CD14-positive monocyte (primary cell): ENCODE data around the gene SEMA4A. TPM values are rescaled to one million over a fixed set of nuclear protein-coding genes. Genes with fewer than 3 reads are reported as not detected.

Source experiments
- DNase-seq, 3 donors: peaks; one replicate each; pipeline ENCODE4 v3.0.0-alpha.2; 2011 to 2022
- H2AFZ ChIP-seq: 2 replicates; pipeline ENCODE4 v1.6.0; 2012; ENCODE audit warnings: mild to moderate bottlenecking, low read depth, low read length, inconsistent platforms; ENCODE audit not compliant: insufficient read depth, poor library complexity, severe bottlenecking
- H3K27ac ChIP-seq, 2 donors: 1 replicate in 1 of 2; 2 replicates in 1 of 2; pipeline ENCODE4 v1.5.1; 2012 to 2013; ENCODE audit warnings: low read length in 2 of 2, control low read depth in 1 of 2, inconsistent platforms in 1 of 2, low read depth in 1 of 2, mild to moderate bottlenecking in 1 of 2
- H3K27me3 ChIP-seq, 2 donors: one replicate each; pipeline versions ENCODE4 v1.6.0 to v1.6.1; 2011 to 2013; ENCODE audit warnings: low read length in 2 of 2; ENCODE audit not compliant: control insufficient read depth in 2 of 2, insufficient read depth in 2 of 2
- H3K36me3 ChIP-seq, 2 donors: replicated peaks in 1 of 2; 1 replicate in 1 of 2; 2 replicates in 1 of 2; pipeline versions ENCODE4 v1.5.1 to v1.6.1; 2012 to 2013; ENCODE audit warnings: low read length in 2 of 2, control low read depth in 1 of 2, inconsistent platforms in 1 of 2, mild to moderate bottlenecking in 1 of 2; ENCODE audit not compliant: insufficient read depth in 2 of 2, control insufficient read depth in 1 of 2
- H3K4me1 ChIP-seq, 2 donors: 1 replicate in 1 of 2; 2 replicates in 1 of 2; pipeline versions ENCODE4 v1.5.1 to v1.6.1; 2012 to 2013; ENCODE audit warnings: low read length in 2 of 2, control low read depth in 1 of 2, inconsistent platforms in 1 of 2, mild to moderate bottlenecking in 1 of 2, moderate library complexity in 1 of 2; ENCODE audit not compliant: insufficient read depth in 2 of 2, control insufficient read depth in 1 of 2
- H3K4me2 ChIP-seq: replicated peaks from 2 replicates; pipeline ENCODE3; 2012; ENCODE audit warnings: low read length, moderate library complexity, mild to moderate bottlenecking; ENCODE audit not compliant: poor library complexity, severe bottlenecking; ENCODE audit errors: extremely low read depth
- H3K4me3 ChIP-seq, 3 experiments: fragments of 200-600 bp in 1 of 3; sonication (generic) in 1 of 3; replicated peaks in 1 of 3; 1 replicate in 2 of 3; 2 replicates in 1 of 3; pipeline ENCODE4 v1.5.1; 2011 to 2013; ENCODE audit warnings: low read length in 3 of 3, mild to moderate bottlenecking in 3 of 3, control low read depth in 2 of 3, low read depth in 2 of 3, inconsistent platforms in 1 of 3, moderate library complexity in 1 of 3
- H3K79me2 ChIP-seq: 2 replicates; pipeline ENCODE4 v1.6.0; 2012; ENCODE audit warnings: mild to moderate bottlenecking, control low read depth, inconsistent platforms, low read length, moderate library complexity; ENCODE audit not compliant: insufficient read depth
- H3K9ac ChIP-seq: 2 replicates; pipeline ENCODE4 v1.6.0; 2017; ENCODE audit warnings: low read length, mild to moderate bottlenecking; ENCODE audit not compliant: insufficient read depth, poor library complexity, severe bottlenecking
- H3K9me3 ChIP-seq, 2 donors: replicated peaks in 1 of 2; 1 replicate in 1 of 2; 2 replicates in 1 of 2; pipeline versions ENCODE4 v1.5.1 to v1.6.1; 2012 to 2013; ENCODE audit warnings: low read length in 2 of 2, control low read depth in 1 of 2; ENCODE audit not compliant: control insufficient read depth in 1 of 2, insufficient read depth in 1 of 2
- H4K20me1 ChIP-seq: 2 replicates; pipeline ENCODE4 v1.6.0; 2012; ENCODE audit warnings: mild to moderate bottlenecking, low read length, control low read depth, moderate library complexity; ENCODE audit not compliant: insufficient read depth
- H3K27ac Mint-ChIP-seq, 7 donors: one replicate each; pipeline ENCODE4 v1.8.0; 2020; ENCODE audit warnings: mild to moderate bottlenecking in 7 of 7, mixed read lengths in 7 of 7, moderate library complexity in 6 of 7, inconsistent platforms in 2 of 7
- H3K27me3 Mint-ChIP-seq, 3 donors: one replicate each; pipeline ENCODE4 v1.8.0; 2021 to 2022; ENCODE audit warnings: low read depth in 3 of 3, mild to moderate bottlenecking in 3 of 3, mixed read lengths in 3 of 3, moderate library complexity in 3 of 3, inconsistent platforms in 1 of 3
- H3K36me3 Mint-ChIP-seq, 2 donors: one replicate each; pipeline ENCODE4 v1.8.0; 2020; ENCODE audit warnings: mixed read lengths in 2 of 2, inconsistent platforms in 1 of 2, mild to moderate bottlenecking in 1 of 2
- H3K4me1 Mint-ChIP-seq: one replicate; pipeline ENCODE4 v1.8.0; 2020; ENCODE audit warnings: mild to moderate bottlenecking, mixed read lengths
- H3K4me3 Mint-ChIP-seq, 2 donors: one replicate each; pipeline ENCODE4 v1.8.0; 2020; ENCODE audit warnings: mild to moderate bottlenecking in 2 of 2, mixed read lengths in 2 of 2, moderate library complexity in 1 of 2
- H3K9me3 Mint-ChIP-seq, 7 donors: one replicate each; pipeline ENCODE4 v1.8.0; 2020 to 2022; ENCODE audit warnings: mixed read lengths in 7 of 7, mild to moderate bottlenecking in 6 of 7, moderate library complexity in 6 of 7, inconsistent platforms in 2 of 7
- WGBS: methylation state at CpG from one replicate; pipeline ENCODE4 v1.1.5; 2013; ENCODE audit warnings: missing lambda C conversion rate; ENCODE audit not compliant: insufficient coverage; 5-methylcytosine and 5-hydroxymethylcytosine counted together
- intact Hi-C, 2 donors: fragments of 100-400 bp; cut with micrococcal nuclease; formaldehyde crosslinking; loops; one replicate each; pipeline versions ENCODE4 v1.15.0 to v1.15.1; 2023
- polyA plus RNA-seq, 3 donors: library from polyadenylated mRNA; depleted of rRNA in 1 of 3; unstranded in 2 of 3; stranded (reverse) in 1 of 3; fragments of 300-500 nt in 2 of 3; fragments of >200 nt in 1 of 3; fragmentation: Illumina TruSeq in 2 of 3; gene quantifications; 1 replicate in 2 of 3; 2 replicates in 1 of 3; pipeline ENCODE4 v1.2.3, GENCODE V29; 2012 to 2021
- TF ChIP-seq, protein P1 (sequence below): fragments of 200-600 bp; IDR thresholded peaks from one replicate; pipeline ENCODE4 v1.8.0; 2022; ENCODE audit warnings: antibody characterized with exemption, mild to moderate bottlenecking

SEMA4A gene
- polyA plus RNA-seq, 3 donors = 72.3 to 121 (median 116) TPM

DNA sequence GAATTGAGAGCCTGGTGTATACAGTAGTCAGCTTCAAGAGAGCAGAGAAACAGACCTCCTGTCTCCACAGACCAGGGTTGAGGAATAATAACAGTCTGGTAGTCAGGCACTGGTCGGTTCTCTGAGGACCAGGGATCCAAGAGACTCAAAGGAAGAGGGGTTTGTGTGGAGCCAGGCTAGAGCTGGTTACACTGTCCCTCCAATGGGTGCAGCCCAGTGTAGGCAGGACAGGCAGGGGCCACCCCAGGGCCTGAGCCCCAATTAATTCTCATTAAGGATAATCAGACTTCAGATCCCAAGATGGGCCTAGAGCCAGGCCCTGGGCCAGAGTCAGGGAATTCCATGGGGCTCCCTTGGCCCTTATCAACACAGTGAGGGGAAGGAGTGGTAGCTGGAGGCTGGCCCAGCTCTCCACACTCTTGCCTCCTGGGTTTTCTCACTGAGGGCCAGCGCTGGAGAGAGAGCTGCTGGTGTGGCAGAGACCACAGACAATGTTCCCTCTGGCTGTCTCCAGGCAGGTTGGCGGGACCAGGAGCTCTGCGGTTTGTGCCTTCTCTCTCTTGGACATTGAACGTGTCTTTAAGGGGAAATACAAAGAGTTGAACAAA lies 9.1 kb downstream of the SEMA4A start:
- no peak overlapping the region for H3K4me3 ChIP-seq
- H3K4me1 ChIP-seq = peaks cover 16 to 18% of the 10 kb centered on the region in 2 donors
- intact Hi-C loops = loop anchor here in 1 of 2 donors (10.0 kb wide), 1 partner anchor 68 kb away; no protein-coding TSS in a partner anchor
- H3K27me3 ChIP-seq = no peaks in the 10 kb centered on the region
- H4K20me1 ChIP-seq = peaks cover 21% of the 10 kb centered on the region
- peak overlapping the region in 1 of 2 donors; percentile 26 for H3K27ac ChIP-seq
- peaks cover 91 to 97% of the 10 kb centered on the region in 2 donors for H3K36me3 ChIP-seq
- no peaks in the 10 kb centered on the region for H3K9me3 ChIP-seq
- 100% methylated on average over 4 of the region's 5 CpGs for WGBS
- no peak overlapping the region for H3K4me2 ChIP-seq
- Mint-ChIP-seq H3K9me3 (peaks cover 0 to 1% (median 0%) of the 10 kb centered on the region in 7 donors), H3K27ac (peak overlapping the region in 3 of 7 donors; percentile 71 to 76 (median 74)), H3K4me1 (peaks cover 36% of the 10 kb centered on the region), H3K36me3 (peaks cover 84 to 95% of the 10 kb centered on the region in 2 donors), H3K27me3 (peaks cover 0 to 2% (median 1%) of the 10 kb centered on the region in 3 donors), H3K4me3 (no peak overlapping the region)
- no peak overlapping the region for H2AFZ ChIP-seq
- TF ChIP-seq, protein P1, sequence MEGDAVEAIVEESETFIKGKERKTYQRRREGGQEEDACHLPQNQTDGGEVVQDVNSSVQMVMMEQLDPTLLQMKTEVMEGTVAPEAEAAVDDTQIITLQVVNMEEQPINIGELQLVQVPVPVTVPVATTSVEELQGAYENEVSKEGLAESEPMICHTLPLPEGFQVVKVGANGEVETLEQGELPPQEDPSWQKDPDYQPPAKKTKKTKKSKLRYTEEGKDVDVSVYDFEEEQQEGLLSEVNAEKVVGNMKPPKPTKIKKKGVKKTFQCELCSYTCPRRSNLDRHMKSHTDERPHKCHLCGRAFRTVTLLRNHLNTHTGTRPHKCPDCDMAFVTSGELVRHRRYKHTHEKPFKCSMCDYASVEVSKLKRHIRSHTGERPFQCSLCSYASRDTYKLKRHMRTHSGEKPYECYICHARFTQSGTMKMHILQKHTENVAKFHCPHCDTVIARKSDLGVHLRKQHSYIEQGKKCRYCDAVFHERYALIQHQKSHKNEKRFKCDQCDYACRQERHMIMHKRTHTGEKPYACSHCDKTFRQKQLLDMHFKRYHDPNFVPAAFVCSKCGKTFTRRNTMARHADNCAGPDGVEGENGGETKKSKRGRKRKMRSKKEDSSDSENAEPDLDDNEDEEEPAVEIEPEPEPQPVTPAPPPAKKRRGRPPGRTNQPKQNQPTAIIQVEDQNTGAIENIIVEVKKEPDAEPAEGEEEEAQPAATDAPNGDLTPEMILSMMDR = no peak
- peaks cover 9% of the 10 kb centered on the region for H3K79me2 ChIP-seq
- DNase-seq = no peak
- H3K9ac ChIP-seq = no peak overlapping the region

DNA sequence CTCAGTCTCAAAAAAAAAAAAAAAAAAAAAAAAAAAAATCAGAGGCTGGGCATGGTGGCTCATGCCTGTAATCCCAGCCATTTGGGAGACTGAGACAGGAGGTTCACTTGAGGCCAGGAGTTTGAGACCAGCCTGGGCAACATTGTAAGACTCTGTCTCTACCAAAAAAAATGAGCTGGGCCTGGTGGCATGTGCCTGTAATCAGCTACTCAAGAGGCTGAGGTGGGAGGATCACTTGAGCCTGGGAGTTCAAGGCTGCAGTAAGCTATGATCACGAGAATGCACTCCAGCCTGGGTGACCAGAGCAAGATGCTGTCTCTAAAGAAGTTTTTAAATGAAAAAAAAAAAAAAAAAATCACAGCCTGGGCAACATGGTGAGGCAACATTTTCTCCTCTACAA lies 10.3 kb downstream of the SEMA4A start:
- Mint-ChIP-seq H3K4me3 (no peak overlapping the region), H3K27me3 (peaks cover 0 to 2% (median 1%) of the 10 kb centered on the region in 3 donors), H3K9me3 (peaks cover 0 to 2% (median 0%) of the 10 kb centered on the region in 7 donors), H3K36me3 (peaks cover 80 to 95% of the 10 kb centered on the region in 2 donors), H3K4me1 (peaks cover 33% of the 10 kb centered on the region), H3K27ac (peak overlapping the region in 4 of 7 donors; percentile 25 to 74 (median 56))
- TF ChIP-seq, protein P1 = no peak
- no CpG with 5 or more reads among the region's 1 CpG for WGBS
- Histone ChIP-seq H3K36me3 (peaks cover 85 to 97% of the 10 kb centered on the region in 2 donors), H3K27ac (peak overlapping the region in 1 of 2 donors; percentile 58), H4K20me1 (peaks cover 23% of the 10 kb centered on the region), H3K27me3 (no peaks in the 10 kb centered on the region), H3K4me2 (no peak overlapping the region), H3K4me3 (no peak overlapping the region), H3K9ac (no peak overlapping the region), H3K4me1 (peaks cover 16 to 18% of the 10 kb centered on the region in 2 donors), H3K79me2 (peaks cover 1% of the 10 kb centered on the region), H3K9me3 (no peaks in the 10 kb centered on the region), H2AFZ (no peak overlapping the region)
- DNase-seq = no peak
- intact Hi-C loops = loop anchor here in 1 of 2 donors (10.0 kb wide), 1 partner anchor 69 kb away; no protein-coding TSS in a partner anchor
